Astrocyte of the spinal cord (primary cell): ENCODE measurements around the gene ZBTB20.
"Not testable (repeated sequence)": the region's sequence is repeated elsewhere in the genome, so short reads cannot be mapped to it uniquely, and the experiment has no call there.

ENCODE experiments used
- DNase-seq: peaks from one replicate; pipeline ENCODE4 v3.0.0; 2011; ENCODE audit warnings: low read depth, low spot score
- H3K4me3 ChIP-seq: 2 replicates; pipeline ENCODE4 v1.5.1; 2011; ENCODE audit warnings: low read depth, mild to moderate bottlenecking, low read length, moderate library complexity
- in situ Hi-C: cut with HindIII; loops from 2 replicates; pipeline ENCODE4 v1.10.0; 2017; ENCODE audit warnings: low sequenced_read_pairs
- TF ChIP-seq, protein P1 (sequence below): IDR thresholded peaks from 2 replicates; pipeline ENCODE4 v1.5.1; 2012; ENCODE audit warnings: low read depth, mild to moderate bottlenecking, low read length, inconsistent platforms

Gene ZBTB20

DNA sequence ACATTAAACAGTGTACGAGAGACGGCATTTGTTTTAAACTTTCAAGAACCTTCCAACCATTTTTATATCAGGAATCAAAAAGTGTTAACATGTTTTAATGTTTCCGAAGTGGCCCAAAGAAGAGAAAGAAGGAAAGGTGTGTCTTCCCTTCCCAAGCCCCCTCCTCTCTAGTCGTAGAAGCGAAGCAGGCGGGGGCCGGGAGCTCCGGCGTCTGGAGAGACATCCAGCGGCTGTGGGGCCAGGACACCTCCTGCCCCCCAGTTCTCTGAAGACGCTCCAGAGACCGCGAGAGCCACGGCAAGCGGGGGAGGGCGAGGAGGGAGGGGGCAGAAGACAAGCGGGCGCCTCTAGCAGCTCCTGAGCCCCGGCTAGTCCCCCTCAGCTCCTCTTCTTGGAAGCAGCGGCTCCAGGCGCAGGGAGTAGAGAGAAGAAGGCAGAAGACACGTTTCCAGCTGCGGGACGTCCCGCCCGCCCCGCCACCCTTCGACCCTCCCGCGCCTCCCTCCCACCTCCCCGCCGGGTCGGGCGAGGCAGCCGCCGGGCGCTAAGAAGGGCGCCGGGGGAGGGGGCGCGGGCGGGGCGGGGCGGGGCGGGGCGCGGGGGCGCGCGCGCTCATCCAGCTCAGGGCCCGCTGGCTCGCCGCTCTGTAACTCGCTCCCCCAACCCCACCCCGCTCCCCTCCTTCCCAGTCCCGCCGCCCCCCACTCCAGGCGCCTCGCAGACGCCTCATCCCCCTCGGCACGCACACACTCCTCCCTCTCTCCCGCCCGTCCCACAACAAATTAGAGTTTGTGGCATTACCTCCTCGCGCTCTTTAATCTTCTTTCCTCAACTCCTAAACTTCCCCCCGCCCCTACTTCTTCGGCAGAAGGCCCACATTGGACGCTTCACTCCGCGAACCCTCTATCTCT, at the start of gene ZBTB20:
Gene ZBTB20, minus strand, starts transcription at position 871 of the 911 bp plus-strand sequence.
- peak within 1 kb of the TSS; percentile 84 for H3K4me3 ChIP-seq
- peak; percentile 88 for DNase-seq
- in situ Hi-C loops: no loop called here
- TF ChIP-seq, protein P1, sequence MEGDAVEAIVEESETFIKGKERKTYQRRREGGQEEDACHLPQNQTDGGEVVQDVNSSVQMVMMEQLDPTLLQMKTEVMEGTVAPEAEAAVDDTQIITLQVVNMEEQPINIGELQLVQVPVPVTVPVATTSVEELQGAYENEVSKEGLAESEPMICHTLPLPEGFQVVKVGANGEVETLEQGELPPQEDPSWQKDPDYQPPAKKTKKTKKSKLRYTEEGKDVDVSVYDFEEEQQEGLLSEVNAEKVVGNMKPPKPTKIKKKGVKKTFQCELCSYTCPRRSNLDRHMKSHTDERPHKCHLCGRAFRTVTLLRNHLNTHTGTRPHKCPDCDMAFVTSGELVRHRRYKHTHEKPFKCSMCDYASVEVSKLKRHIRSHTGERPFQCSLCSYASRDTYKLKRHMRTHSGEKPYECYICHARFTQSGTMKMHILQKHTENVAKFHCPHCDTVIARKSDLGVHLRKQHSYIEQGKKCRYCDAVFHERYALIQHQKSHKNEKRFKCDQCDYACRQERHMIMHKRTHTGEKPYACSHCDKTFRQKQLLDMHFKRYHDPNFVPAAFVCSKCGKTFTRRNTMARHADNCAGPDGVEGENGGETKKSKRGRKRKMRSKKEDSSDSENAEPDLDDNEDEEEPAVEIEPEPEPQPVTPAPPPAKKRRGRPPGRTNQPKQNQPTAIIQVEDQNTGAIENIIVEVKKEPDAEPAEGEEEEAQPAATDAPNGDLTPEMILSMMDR: no peak

DNA sequence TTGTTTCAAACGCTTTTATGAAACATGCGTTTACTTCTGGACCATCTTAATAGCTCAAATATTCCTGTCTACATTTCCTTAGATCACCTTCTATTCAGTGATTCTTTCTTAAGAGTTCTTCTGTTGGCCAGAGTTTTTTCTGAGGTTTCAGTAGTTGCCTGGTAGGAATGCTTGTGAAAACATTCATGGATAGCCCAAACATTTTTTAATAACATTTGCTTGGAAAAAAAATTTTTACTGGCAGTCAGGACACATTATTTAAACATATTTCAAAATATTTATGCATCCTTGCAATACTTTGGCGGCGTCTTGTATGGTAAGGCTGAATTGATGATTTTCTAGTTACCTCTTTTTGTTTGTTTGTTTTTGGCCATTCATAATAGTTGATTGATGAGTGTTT, 47.4 kb upstream of the ZBTB20 start:
- DNase-seq: peak; percentile 51
- in situ Hi-C loops: no loop called here
- H3K4me3 ChIP-seq: no peak overlapping the region
- TF ChIP-seq, protein P1: no peak

DNA sequence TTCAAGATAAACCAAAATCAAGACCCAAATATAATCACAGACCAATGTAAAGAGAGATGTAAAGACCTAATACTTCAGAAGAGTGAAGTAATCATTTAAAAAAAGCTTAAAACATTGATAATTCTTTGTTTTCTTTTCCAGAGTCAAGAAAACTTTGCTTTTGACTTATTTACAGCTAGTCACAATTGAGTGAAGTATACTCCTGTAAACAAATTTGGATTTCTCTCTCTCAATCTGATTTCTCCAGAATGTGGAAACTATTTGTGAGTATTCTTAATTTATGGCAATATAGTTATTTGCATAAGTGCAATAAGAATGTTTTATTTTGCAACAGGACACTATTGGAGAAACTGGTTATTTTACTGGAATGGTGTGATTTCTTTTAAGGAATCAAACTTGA, 43.7 kb upstream of the ZBTB20 start:
- TF ChIP-seq, protein P1: no peak
- no peak for DNase-seq
- no peak overlapping the region for H3K4me3 ChIP-seq
- in situ Hi-C loops: no loop called here

DNA sequence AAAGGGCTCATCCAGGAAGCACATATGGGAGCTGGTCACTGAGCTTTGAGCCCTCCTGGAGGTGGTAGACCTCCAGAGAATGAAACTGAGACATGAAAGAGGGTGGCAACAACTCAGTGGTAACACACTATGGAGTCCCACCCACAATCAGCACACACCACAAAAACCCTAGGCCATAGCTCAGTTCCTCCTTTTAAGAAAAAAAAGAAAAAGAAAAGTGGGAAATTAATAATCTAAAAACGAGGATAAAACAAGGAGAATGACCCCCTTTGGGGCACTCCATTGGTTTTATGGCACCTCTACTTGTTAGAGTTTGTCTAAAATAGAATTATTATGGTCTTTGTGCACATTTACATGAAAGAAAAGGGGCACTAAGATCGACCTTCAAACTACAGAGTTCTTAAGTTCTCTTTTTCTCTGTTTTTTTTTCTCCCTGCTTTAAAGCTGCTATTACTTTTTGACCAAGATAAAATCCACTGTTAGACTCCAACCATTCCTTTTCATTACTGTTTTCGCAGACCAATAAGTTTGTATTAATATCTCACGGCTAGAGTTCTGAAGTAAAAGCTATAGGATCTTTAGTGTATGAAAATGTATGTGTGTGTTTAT, 40.2 kb upstream of the ZBTB20 start:
- DNase-seq: no peak
- in situ Hi-C loops: no loop called here

DNA sequence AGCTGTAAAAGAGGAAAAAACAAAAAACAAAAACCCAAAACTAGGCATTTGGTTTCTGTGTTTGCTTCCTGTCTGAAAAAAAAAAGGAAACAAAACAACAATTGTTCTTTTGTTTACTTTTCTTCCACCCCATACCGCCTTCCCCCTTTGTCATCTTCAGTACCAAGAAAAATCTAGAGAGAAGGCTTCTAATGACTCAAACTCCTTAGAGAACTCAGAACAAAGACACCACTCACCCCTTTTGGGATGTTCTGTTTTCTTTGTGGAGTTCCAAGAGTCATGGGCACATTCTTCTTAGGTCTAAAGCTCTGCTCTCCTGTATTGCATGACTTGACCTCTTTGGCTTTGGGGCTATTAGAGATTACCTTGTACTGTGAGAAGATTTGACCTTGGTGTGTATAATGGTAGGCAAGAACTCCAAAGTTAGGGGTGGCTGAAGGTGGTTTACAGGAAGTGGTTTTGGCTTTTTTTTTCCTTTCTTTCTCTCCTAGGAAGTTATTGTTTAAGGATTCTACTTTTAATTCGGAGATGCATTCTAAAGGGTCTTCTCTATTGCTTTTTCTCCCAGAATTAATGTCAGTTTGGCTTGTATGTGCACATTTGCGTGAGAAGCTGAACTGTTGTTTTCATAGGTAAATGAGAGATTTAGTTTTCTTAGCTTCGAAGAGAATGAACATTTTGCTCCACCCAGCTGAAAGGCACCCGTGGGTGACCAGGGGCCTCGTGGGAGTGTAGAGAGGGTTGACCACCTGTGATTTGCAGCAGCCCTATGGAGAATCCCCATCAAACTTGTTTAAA, 39.5 kb upstream of the ZBTB20 start:
- in situ Hi-C loops: no loop called here
- H3K4me3 ChIP-seq: no peak overlapping the region
- DNase-seq: no peak
- TF ChIP-seq, protein P1: no peak

More for the DNA sequence above, 40.2 kb upstream of the ZBTB20 start:
- H3K4me3 ChIP-seq: no peak overlapping the region
- TF ChIP-seq, protein P1: no peak

DNA sequence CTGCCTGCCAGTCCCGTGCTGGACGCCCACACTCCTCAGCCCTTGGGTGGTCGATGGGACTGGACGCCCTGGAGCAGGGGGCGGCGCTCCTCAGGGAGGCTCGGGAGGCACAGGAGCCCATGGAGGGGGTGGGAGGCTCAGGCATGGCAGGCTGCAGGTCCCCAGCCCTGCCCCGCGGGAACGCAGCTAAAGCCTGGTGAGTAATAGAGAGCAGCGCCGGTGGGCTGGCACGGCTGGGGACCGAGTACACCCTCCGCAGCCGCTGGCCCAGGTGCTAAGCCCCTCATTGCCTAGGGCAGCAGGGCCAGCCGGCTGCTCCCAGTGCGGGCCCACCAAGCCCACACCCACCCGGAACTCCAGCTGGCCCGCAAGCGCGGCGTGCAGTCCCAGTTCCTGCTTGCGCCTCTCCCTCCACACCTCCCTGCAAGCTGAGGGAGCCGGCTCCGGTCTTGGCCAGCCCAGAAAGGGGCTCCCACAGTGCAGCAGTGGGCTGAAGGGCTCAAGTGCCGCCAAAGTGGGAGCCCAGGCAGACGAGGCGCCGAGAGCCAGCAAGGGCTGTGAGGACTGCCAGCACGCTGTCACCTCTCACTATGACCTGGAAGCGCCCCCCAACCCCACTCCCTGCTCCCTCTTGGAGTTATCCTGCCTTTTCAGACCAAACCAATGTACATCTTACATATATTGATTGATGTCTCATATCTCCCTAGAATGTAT, 37.9 kb upstream of the ZBTB20 start:
- in situ Hi-C loops, H3K4me3 ChIP-seq, DNase-seq: not testable (repeated sequence)

DNA sequence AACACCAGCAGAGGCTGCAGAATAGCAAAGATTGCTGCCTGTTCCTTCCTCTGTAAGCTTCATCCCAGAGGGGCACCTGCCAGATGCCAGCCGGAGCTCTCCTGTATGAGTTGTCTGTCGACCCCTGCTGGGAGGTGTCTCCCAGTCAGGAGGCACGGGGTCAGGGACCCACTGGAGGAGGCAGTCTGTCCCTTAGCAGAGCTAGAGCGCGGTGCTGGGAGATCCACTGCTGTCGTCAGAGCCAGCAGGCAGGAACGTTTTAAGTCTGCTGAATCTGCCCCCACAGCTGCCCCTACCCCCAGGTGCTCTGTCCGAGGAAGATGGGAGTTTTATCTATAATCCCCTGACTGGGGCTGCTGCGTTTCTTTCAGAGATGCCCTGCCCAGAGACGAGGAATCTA, 31.8 kb upstream of the ZBTB20 start:
- DNase-seq, H3K4me3 ChIP-seq, in situ Hi-C loops: not testable (repeated sequence)
